Right forelimb (tissue), 1 donor: ENCODE results near the gene EIF3A.

ENCODE experiments used
- DNase-seq: peaks from one replicate; pipeline ENCODE4 v3.0.0-alpha.2; 2018

Gene EIF3A

DNA sequence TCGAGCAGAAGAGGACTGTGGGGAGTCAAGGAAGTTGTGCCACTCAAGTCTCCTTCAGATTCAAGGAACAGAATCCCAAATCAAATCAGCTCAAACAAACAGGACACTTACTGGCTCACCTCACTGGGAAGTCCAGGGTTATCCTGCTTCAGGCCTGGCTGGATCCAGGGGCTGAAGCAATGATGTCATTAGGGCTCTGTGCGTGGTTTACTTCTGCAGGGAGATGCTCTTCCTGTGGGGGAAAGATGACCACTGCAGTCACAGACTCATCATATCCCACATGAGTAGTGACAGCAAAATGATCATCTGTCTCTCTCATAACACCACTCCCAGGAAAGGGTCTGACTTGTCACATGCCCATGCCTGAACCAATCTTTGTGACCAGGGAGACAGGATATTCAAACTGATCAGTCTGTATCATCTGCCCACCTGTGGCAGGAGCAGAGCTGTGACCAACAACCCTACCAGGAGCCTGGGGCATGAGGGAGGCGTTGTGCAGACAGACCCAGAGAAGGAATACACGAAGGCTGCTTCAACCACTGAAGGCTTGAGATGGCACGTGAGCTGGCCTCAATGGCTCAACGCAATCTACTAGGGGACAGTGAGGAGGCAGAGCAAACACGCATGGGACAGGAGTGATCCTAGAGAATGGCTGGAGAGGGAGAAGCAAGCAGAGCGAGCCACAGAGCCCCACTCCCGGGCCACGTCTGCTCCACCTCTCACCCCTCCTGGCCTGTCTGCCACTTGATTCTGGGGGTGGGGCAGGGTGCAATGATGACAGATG lies 78.7 kb downstream of the EIF3A start:
- no peak for DNase-seq

DNA sequence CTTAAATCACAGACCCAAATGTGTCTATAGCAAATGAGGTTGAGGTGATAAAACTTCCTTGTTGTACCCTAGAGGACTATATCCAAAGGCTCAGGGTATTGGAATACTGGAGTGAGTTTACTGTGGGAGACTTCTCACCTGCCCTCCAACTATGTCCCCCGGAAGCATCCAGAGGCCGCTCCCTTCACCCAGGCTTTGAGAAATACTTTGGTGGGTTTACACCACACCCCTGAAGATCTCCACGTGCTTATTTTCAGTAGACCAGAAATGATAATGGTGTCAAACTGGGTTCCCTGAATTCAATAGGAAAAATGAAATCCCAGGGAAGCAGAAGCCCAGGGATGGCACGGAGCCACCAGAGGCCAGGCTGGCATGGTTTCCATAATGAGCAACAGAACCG lies 82.4 kb downstream of the EIF3A start:
- no peak for DNase-seq

DNA sequence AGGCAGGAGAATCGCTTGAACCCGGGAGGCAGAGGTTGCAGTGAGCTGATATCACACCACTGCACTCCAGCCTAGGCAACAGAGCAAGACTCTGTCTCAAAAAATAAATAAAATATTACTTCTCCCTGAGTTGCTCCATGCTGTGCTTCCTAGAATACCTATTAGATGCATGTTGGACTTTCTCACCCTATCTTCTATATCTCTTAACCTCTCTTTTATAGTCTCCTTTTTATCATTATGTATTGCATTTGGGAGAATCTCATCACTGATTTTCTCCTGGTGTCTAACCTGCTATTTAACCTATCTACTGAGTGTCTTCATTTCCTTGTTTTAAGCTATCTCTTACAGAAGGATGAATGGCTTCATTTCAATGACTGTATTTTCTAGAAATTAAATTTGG lies 83.2 kb downstream of the EIF3A start:
- DNase-seq = no peak

DNA sequence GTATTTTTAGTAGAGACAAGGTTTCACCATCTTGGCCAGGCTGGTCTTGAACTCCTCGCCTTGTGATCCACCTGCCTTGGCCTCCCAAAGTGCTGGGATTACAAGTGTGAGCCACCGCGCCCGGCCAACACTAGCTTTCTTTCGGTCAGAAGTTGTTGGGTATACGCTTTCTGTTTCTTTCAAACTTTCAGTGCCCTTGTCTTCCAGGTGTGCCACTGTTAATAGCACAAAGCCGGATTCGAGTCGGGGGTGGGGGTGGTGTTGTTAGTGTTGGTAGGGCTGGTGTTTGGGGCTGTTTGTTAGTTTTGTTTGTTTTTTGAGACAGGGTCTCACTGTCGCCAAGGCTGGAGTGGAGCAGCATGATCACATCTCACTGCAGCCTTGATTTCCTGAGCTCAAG lies 84.9 kb downstream of the EIF3A start:
- no peak for DNase-seq

DNA sequence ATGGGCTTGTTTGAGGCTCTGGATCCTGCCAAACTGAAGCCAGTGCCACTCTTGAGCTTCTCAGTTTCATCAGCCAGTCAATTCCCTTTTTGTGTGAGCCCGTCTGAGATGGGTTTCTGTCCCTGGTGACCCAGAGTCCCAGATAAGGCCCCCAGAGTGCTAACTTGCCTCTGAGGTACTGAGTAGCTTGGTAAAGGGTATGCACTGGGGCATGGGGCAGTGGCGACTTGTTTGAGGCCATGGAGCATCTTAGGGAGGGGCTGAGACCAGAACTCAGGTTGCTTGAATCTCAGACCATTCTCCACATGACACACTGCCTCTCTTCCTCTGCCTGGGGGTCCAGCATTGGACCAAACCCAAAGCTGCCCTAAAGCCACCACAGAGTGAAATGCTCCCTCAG lies 86.3 kb downstream of the EIF3A start:
- no peak for DNase-seq

DNA sequence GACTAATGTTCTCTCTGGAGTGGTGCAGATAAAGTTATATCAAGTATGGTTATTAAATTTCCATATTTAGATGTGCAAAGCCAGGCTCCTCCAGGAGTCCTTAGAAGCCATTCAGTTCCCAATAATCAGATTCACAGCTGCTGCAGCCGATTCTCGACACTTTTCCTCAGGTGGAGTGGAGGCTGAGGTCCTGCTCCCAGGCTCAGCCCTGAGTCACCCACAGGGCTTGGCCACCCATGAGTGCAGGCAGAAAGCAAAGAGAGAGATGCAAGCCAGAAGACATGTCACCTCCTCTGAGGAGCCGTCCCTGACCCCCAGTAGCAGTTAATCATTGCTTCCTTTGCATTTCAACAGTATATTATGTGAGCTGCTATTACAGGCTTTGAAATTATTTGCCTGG lies 87.4 kb downstream of the EIF3A start:
- DNase-seq = no peak

DNA sequence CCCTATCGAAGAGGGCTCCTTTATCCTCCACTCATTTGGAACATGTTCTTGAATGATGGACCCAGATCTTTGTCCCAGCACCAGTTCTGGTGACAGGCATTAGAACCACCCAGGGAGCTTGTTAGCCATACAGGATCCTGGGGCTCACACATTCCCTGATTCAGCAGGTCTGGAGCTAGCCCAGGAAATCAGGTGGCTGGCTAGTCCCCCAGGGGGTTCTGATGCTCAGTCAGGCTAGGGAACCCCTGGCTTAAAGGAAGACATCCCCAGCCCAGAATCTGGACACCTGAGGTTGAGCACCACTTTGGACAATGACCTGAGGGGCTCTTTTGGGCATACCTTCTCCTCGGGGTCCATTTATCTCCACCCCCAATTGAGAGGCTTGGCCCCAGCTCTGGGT lies 88.1 kb downstream of the EIF3A start:
- DNase-seq = no peak

DNA sequence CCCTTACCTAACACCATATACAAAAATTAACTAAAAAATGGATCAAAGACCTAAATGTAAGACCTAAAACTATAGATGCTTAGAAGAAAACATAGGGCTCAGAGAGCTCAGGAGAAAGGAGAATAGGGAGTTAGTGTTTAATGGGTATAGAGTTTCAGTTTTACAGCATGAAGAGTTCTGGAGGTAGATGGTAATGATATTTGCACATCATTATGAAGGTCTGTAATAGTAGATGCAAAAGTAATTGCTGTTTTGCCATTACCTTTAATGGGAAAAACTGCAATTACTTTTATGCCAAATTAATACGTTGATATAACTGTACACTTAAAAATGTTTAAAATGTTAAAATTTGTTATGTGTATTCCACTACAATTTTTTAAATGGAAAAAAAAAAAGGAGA lies 90.3 kb downstream of the EIF3A start:
- no peak for DNase-seq

DNA sequence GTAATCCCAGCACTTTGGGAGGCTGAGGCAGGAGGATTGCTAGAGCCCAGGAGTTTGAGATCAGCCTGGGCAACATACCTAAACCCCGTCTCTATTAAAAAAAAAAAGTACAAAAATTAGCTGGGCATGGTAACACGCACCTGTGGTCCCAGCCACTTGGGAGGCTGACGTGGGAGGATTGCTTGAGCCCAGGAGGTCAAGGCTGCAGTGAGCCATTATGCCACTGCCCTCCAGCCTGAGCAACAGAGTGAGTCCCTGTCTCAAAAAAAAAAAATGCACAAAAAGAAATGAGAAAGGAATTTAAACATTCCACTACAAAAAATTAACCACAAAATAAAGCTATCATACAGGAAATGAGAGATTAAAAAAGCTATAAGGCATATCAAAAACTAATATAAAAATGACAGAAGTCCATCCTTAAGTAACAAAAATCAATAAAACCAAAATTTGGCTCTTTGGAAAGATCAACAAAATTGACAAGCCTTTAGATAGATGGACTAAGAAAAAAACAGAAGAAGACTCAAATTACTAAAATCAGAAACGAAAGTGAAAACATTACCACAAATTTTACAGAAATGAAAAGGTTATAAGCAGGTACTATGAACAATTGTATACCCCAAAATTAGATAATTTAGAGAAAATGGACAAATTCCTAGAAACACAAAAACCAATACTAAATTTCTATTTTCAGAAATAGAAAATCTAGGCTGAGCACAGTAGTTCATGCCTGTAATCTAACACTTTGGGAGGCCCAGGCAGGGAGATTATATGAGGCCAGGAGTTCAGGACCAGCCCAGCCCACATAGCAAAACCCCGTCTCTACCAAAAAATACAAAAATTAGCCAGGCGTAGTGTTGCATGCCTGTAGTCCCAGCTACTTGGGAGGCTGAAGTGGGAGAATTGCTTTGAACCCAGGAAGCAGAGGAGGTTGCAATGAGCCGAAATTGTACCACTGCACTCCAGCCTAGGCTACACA lies 93.5 kb downstream of the EIF3A start:
- no peak for DNase-seq

DNA sequence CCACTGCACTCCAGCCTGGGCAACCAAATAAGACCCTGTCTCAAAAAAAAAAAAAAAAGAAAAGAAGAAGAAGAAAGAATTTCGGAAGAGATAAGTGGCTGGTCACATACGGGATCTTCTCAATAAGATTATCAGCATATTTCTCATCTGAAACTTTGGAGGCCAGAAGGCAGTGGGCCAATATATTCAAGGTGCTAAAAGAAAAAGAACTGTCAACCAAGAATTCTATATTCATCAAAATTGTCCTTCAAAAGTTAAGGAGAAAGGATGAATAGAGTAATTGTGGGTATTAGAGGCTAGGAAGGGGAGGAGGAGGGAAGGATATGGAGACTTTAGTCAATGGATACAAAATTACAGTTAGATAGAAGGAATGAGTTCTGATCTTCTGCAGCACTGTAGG lies 95.0 kb downstream of the EIF3A start:
- DNase-seq = no peak
